Upper lobe of left lung (tissue), 6 donors: ENCODE measurements around the gene PLCL2. TPM values are rescaled to one million over a fixed set of nuclear protein-coding genes. Genes with fewer than 3 reads are reported as not detected.

Experiments
- ATAC-seq, 2 donors: fragments of 200-7000 bp; cut with Tn5 transposase; one replicate each; pipeline ENCODE4 v1.9.1; 2022; ENCODE audit warnings: mild to moderate bottlenecking in 2 of 2, moderate library complexity in 2 of 2; ENCODE audit not compliant: low FRiP score in 2 of 2
- DNase-seq, 2 donors: peaks; one replicate each; pipeline ENCODE4 v3.0.0-alpha.2; 2019 to 2020
- H3K27ac ChIP-seq, 4 donors: fragments of 200-600 bp; sonication (generic); one replicate each; pipeline ENCODE4 v1.5.1; 2016 to 2019
- H3K27me3 ChIP-seq, 4 donors: fragments of 200-600 bp; sonication (generic); one replicate each; pipeline ENCODE4 v1.5.1; 2017 to 2019
- H3K36me3 ChIP-seq, 4 donors: fragments of 200-600 bp; sonication (generic); one replicate each; pipeline ENCODE4 v1.5.1; 2016 to 2019
- H3K4me1 ChIP-seq, 4 donors: fragments of 200-600 bp; sonication (generic); one replicate each; pipeline ENCODE4 v1.5.1; 2018 to 2019
- H3K4me3 ChIP-seq, 4 donors: fragments of 200-600 bp; sonication (generic); one replicate each; pipeline ENCODE4 v1.5.1; 2017 to 2019; ENCODE audit warnings: mild to moderate bottlenecking in 2 of 4, moderate library complexity in 1 of 4
- H3K9me3 ChIP-seq, 4 donors: fragments of 200-600 bp; sonication (generic); one replicate each; pipeline ENCODE4 v1.5.1; 2018 to 2019
- CTCF ChIP-seq, 6 experiments: fragments of 450-650 bp in 4 of 6; fragments of 200-600 bp in 2 of 6; sonication (generic) in 2 of 6; IDR thresholded peaks; one replicate each; pipeline ENCODE4 v1.5.1; 2016 to 2019; ENCODE audit warnings: antibody characterized with exemption in 6 of 6
- EP300 ChIP-seq, 4 donors: sonication (generic); formaldehyde crosslinking; IDR thresholded peaks; one replicate each; pipeline ENCODE4 v1.5.1; 2017; ENCODE audit warnings: antibody characterized with exemption in 4 of 4, control low read depth in 2 of 4
- POLR2A ChIP-seq, 4 donors: fragments of 450-650 bp; IDR thresholded peaks; one replicate each; pipeline ENCODE4 v1.5.1; 2016 to 2017; ENCODE audit warnings: antibody characterized with exemption in 4 of 4, mild to moderate bottlenecking in 2 of 4
- POLR2AphosphoS5 ChIP-seq, 2 donors: sonication (generic); formaldehyde crosslinking; IDR thresholded peaks; one replicate each; pipeline ENCODE4 v1.5.1; 2017; ENCODE audit warnings: antibody characterized with exemption in 2 of 2
- WGBS, 2 donors: methylation state at CpG; one replicate each; pipeline ENCODE4 v1.1.5; 2017 to 2018; 5-methylcytosine and 5-hydroxymethylcytosine counted together
- total RNA-seq, 6 donors: library from RNA; depleted of rRNA in 4 of 6; stranded (reverse); fragments of >200 nt in 4 of 6; gene quantifications; one replicate each; pipeline versions ENCODE4 v1.1.0 to v1.2.1, GENCODE V29; 2016 to 2021
- donor health status: DM: no; HTN: no; CAD: no; lungs with moderate emphysema.
- donor health status: DM: no; HTN: yes; CAD: no; lungs with severe emphysema.

Gene PLCL2
- total RNA-seq, 6 donors from 2014 or later: 6.5 to 15.8 (median 10.7) TPM

GRCh38 chr3:17054982-17055343 lies 170.2 kb downstream of the PLCL2 start:
- H3K4me3 ChIP-seq: no peak overlapping the region
- H3K9me3 ChIP-seq: no peaks in the 10 kb centered on the region
- no peak overlapping the region for H3K27ac ChIP-seq
- DNase-seq (no peak), ATAC-seq (no peak)
- no peaks in the 10 kb centered on the region for H3K36me3 ChIP-seq
- TF ChIP-seq CTCF (IDR thresholded peaks at IDR 0.05) (no peak), EP300 (IDR thresholded peaks at IDR 0.05) (no peak), POLR2AphosphoS5 (IDR thresholded peaks at IDR 0.05) (no peak), POLR2A (IDR thresholded peaks at IDR 0.05) (no peak)
- H3K4me1 ChIP-seq: no peaks in the 10 kb centered on the region
- H3K27me3 ChIP-seq: no peaks in the 10 kb centered on the region

GRCh38 chr3:17055374-17056276 lies 170.9 kb downstream of the PLCL2 start:
- DNase-seq (no peak), ATAC-seq (no peak)
- H3K9me3 ChIP-seq: no peaks in the 10 kb centered on the region
- H3K4me3 ChIP-seq: no peak overlapping the region
- H3K27ac ChIP-seq: no peak overlapping the region
- no peaks in the 10 kb centered on the region for H3K27me3 ChIP-seq
- no peaks in the 10 kb centered on the region for H3K4me1 ChIP-seq
- 78 to 82% methylated on average over 7 of the region's 7 CpGs for WGBS, 2 donors
- TF ChIP-seq POLR2A (IDR thresholded peaks at IDR 0.05) (no peak), EP300 (IDR thresholded peaks at IDR 0.05) (no peak), CTCF (IDR thresholded peaks at IDR 0.05) (no peak), POLR2AphosphoS5 (IDR thresholded peaks at IDR 0.05) (no peak)
- H3K36me3 ChIP-seq: peaks cover 0 to 3% (median 0%) of the 10 kb centered on the region in 4 donors

- Histone ChIP-seq H3K27me3 (no peaks in the 10 kb centered on the region), H3K4me3 (no peak overlapping the region), H3K27ac (no peak overlapping the region), H3K36me3 (peaks cover 0 to 3% (median 0%) of the 10 kb centered on the region in 4 donors), H3K4me1 (no peaks in the 10 kb centered on the region), H3K9me3 (no peaks in the 10 kb centered on the region)
- no peak for ATAC-seq
- no peak for DNase-seq
- TF ChIP-seq POLR2A (IDR thresholded peaks at IDR 0.05): no peak
- TF ChIP-seq EP300 (IDR thresholded peaks at IDR 0.05): no peak
- TF ChIP-seq CTCF (IDR thresholded peaks at IDR 0.05): no peak
- TF ChIP-seq POLR2AphosphoS5 (IDR thresholded peaks at IDR 0.05): no peak
- WGBS, 2 donors: 81 to 93% methylated on average over 4 of the region's 4 CpGs
These were observed 172.6 kb downstream of the PLCL2 start for GRCh38 chr3:17057321-17057720.

GRCh38 chr3:17059989-17060550 lies 175.3 kb downstream of the PLCL2 start:
- peaks cover 0 to 3% (median 0%) of the 10 kb centered on the region in 4 donors for H3K36me3 ChIP-seq
- H3K27me3 ChIP-seq: no peaks in the 10 kb centered on the region
- no peak overlapping the region for H3K27ac ChIP-seq
- H3K4me1 ChIP-seq: no peaks in the 10 kb centered on the region
- no peak overlapping the region for H3K4me3 ChIP-seq
- DNase-seq (no peak), ATAC-seq (no peak)
- H3K9me3 ChIP-seq: no peaks in the 10 kb centered on the region
- TF ChIP-seq POLR2AphosphoS5 (IDR thresholded peaks at IDR 0.05) (no peak), CTCF (IDR thresholded peaks at IDR 0.05) (no peak), EP300 (IDR thresholded peaks at IDR 0.05) (no peak), POLR2A (IDR thresholded peaks at IDR 0.05) (no peak)
- 96 to 97% methylated on average over 5 of the region's 5 CpGs for WGBS, 2 donors
